Mesenchymal stem cell (in vitro differentiated cells and primary cell): Measurements from ENCODE around the gene HCK.

ENCODE experiments used
- DNase-seq: peaks from one replicate; pipeline ENCODE4 v3.0.0-alpha.2; 2013
- H2AFZ ChIP-seq: one replicate; pipeline ENCODE4 v1.6.1; 2013; ENCODE audit warnings: low read depth, mild to moderate bottlenecking, control low read depth, inconsistent platforms, low read length, moderate library complexity
- H2AK5ac ChIP-seq: 2 replicates; pipeline ENCODE4 v1.6.1; 2013; ENCODE audit warnings: low read length, moderate library complexity, mild to moderate bottlenecking, inconsistent platforms; ENCODE audit not compliant: severe bottlenecking
- H2BK120ac ChIP-seq: one replicate; pipeline ENCODE4 v1.6.1; 2013; ENCODE audit warnings: low read depth, mild to moderate bottlenecking, inconsistent platforms, low read length, moderate library complexity
- H2BK12ac ChIP-seq, 2 experiments: one replicate each; pipeline ENCODE4 v1.6.1; 2013; ENCODE audit warnings: inconsistent platforms in 2 of 2, low read length in 2 of 2, mild to moderate bottlenecking in 2 of 2, moderate library complexity in 2 of 2, control low read depth in 1 of 2
- H2BK15ac ChIP-seq: one replicate; pipeline ENCODE4 v1.6.1; 2013; ENCODE audit warnings: mild to moderate bottlenecking, low read depth, inconsistent platforms; ENCODE audit not compliant: poor library complexity, severe bottlenecking
- H2BK5ac ChIP-seq: 2 replicates; pipeline ENCODE4 v1.6.1; 2013; ENCODE audit warnings: low read depth, mild to moderate bottlenecking, low read length, control low read depth, inconsistent platforms; ENCODE audit not compliant: poor library complexity, severe bottlenecking
- H3K14ac ChIP-seq, 2 experiments: one replicate each; pipeline ENCODE4 v1.6.1; 2013; ENCODE audit warnings: inconsistent platforms in 2 of 2, low read length in 2 of 2, control low read depth in 1 of 2, mild to moderate bottlenecking in 1 of 2, moderate library complexity in 1 of 2
- H3K18ac ChIP-seq, 2 experiments: one replicate each; pipeline ENCODE4 v1.6.1; 2013; ENCODE audit warnings: inconsistent platforms in 2 of 2, low read length in 2 of 2, control low read depth in 1 of 2, low read depth in 1 of 2, mild to moderate bottlenecking in 1 of 2
- H3K23ac ChIP-seq, 2 experiments: one replicate each; pipeline ENCODE4 v1.6.1; 2013; ENCODE audit warnings: inconsistent platforms in 2 of 2, low read length in 2 of 2, mild to moderate bottlenecking in 2 of 2, moderate library complexity in 2 of 2, control low read depth in 1 of 2
- H3K27ac ChIP-seq: 2 replicates; pipeline ENCODE4 v1.5.1; 2013; ENCODE audit warnings: mild to moderate bottlenecking, moderate library complexity, low read length, control low read depth, inconsistent platforms; ENCODE audit not compliant: poor library complexity, severe bottlenecking
- H3K27me3 ChIP-seq, 2 experiments: 2 replicates each; pipeline versions ENCODE4 v1.6.1 to v1.7.0; 2013; ENCODE audit warnings: low read length in 2 of 2, mild to moderate bottlenecking in 2 of 2, moderate library complexity in 2 of 2, control low read depth in 1 of 2, inconsistent platforms in 1 of 2; ENCODE audit not compliant: control insufficient read depth in 1 of 2, insufficient read depth in 1 of 2
- H3K36me3 ChIP-seq, 2 experiments: 2 replicates each; pipeline versions ENCODE4 v1.6.1 to v1.7.0; 2013; ENCODE audit warnings: low read length in 2 of 2, control low read depth in 1 of 2, inconsistent platforms in 1 of 2, low read depth in 1 of 2, mild to moderate bottlenecking in 1 of 2; ENCODE audit not compliant: insufficient read depth in 2 of 2, control insufficient read depth in 1 of 2
- H3K4ac ChIP-seq, 2 experiments: one replicate each; pipeline ENCODE4 v1.6.1; 2013; ENCODE audit warnings: inconsistent platforms in 2 of 2, low read length in 2 of 2, mild to moderate bottlenecking in 2 of 2, moderate library complexity in 2 of 2, control low read depth in 1 of 2, low read depth in 1 of 2
- H3K4me1 ChIP-seq: 2 replicates; pipeline ENCODE4 v1.6.1; 2013; ENCODE audit warnings: low read depth, low read length, control low read depth; ENCODE audit not compliant: control insufficient read depth, insufficient read depth
- H3K4me2 ChIP-seq: 2 replicates; pipeline ENCODE4 v1.6.1; 2013; ENCODE audit warnings: low read length, mild to moderate bottlenecking, inconsistent platforms; ENCODE audit not compliant: poor library complexity, severe bottlenecking
- H3K4me3 ChIP-seq, 2 experiments: 2 replicates each; pipeline versions ENCODE4 v1.5.1 to v1.7.0; 2013; ENCODE audit warnings: low read length in 2 of 2, mild to moderate bottlenecking in 2 of 2, control low read depth in 1 of 2, low read depth in 1 of 2; ENCODE audit not compliant: insufficient read depth in 1 of 2
- H3K79me1 ChIP-seq: replicated peaks from 2 replicates; pipeline ENCODE4 v1.6.1; 2013; ENCODE audit warnings: mild to moderate bottlenecking, control low read depth, low read length, inconsistent platforms; ENCODE audit not compliant: poor library complexity, severe bottlenecking
- H3K9ac ChIP-seq: 2 replicates; pipeline ENCODE4 v1.7.0; 2013; ENCODE audit warnings: mild to moderate bottlenecking, low read length, moderate library complexity
- H3K9me3 ChIP-seq: 2 replicates; pipeline ENCODE4 v1.7.0; 2013; ENCODE audit warnings: mild to moderate bottlenecking, low read length; ENCODE audit not compliant: control insufficient read depth
- H4K8ac ChIP-seq: one replicate; pipeline ENCODE4 v1.6.1; 2013; ENCODE audit warnings: inconsistent platforms, mild to moderate bottlenecking, low read length, moderate library complexity
- H4K91ac ChIP-seq: one replicate; pipeline ENCODE4 v1.6.1; 2013; ENCODE audit warnings: mild to moderate bottlenecking, low read length, inconsistent platforms
- WGBS: methylation state at CpG from one replicate; pipeline ENCODE4 v1.1.7; 2013; ENCODE audit warnings: mixed read lengths; 5-methylcytosine and 5-hydroxymethylcytosine counted together

HCK gene

GRCh38 chr20:32018269-32019155, 33.5 kb upstream of the HCK start:
- Histone ChIP-seq H3K23ac (no peak overlapping the region), H4K8ac (no peak overlapping the region), H4K91ac (no peak overlapping the region), H2BK5ac (no peak overlapping the region), H2AK5ac (no peak overlapping the region), H3K9me3 (no peaks in the 10 kb centered on the region), H3K79me1 (no peaks in the 10 kb centered on the region), H3K27ac (no peak overlapping the region), H3K4me2 (peak overlapping the region; percentile 71), H3K9ac (no peak overlapping the region), H3K27me3 (peaks cover 76 to 81% of the 10 kb centered on the region in 2 experiments), H3K4me3 (peak overlapping the region in 1 of 2 experiments; percentile 18), H2BK12ac (no peak overlapping the region), H3K18ac (no peak overlapping the region), H2BK120ac (no peak overlapping the region), H3K36me3 (no peaks in the 10 kb centered on the region), H3K4ac (no peak overlapping the region), H2AFZ (peak overlapping the region; percentile 8), H3K4me1 (peaks cover 17% of the 10 kb centered on the region), H2BK15ac (no peak overlapping the region), H3K14ac (no peak overlapping the region)
- 3% methylated on average over 41 of the region's 67 CpGs for WGBS
- no peak for DNase-seq

GRCh38 chr20:32019156-32019510, 32.9 kb upstream of the HCK start:
- H4K8ac ChIP-seq, result no peak overlapping the region
- H3K4me3 ChIP-seq, result peak overlapping the region in 1 of 2 experiments; percentile 14
- H3K14ac ChIP-seq, result peak overlapping the region in 1 of 2 experiments; percentile 41
- no peak overlapping the region for H2BK15ac ChIP-seq
- no peaks in the 10 kb centered on the region for H3K9me3 ChIP-seq
- H4K91ac ChIP-seq, result no peak overlapping the region
- no peak overlapping the region for H2BK12ac ChIP-seq
- H3K18ac ChIP-seq, result no peak overlapping the region
- no peak overlapping the region for H3K23ac ChIP-seq
- peaks cover 17% of the 10 kb centered on the region for H3K4me1 ChIP-seq
- peaks cover 79 to 85% of the 10 kb centered on the region in 2 experiments for H3K27me3 ChIP-seq
- DNase-seq, result no peak
- no peak overlapping the region for H3K9ac ChIP-seq
- no peak overlapping the region for H3K4ac ChIP-seq
- no peak overlapping the region for H2AK5ac ChIP-seq
- no peaks in the 10 kb centered on the region for H3K79me1 ChIP-seq
- no peak overlapping the region for H2BK120ac ChIP-seq
- peak overlapping the region; percentile 71 for H3K4me2 ChIP-seq
- no peak overlapping the region for H3K27ac ChIP-seq
- 1% methylated on average over 32 of the region's 42 CpGs for WGBS
- no peaks in the 10 kb centered on the region for H3K36me3 ChIP-seq
- no peak overlapping the region for H2BK5ac ChIP-seq
- no peak overlapping the region for H2AFZ ChIP-seq

- H3K23ac ChIP-seq, result peak overlapping the region in 1 of 2 experiments; percentile 81
- no peak overlapping the region for H3K4me3 ChIP-seq
- no peak overlapping the region for H4K91ac ChIP-seq
- H3K36me3 ChIP-seq, result no peaks in the 10 kb centered on the region
- no peak for DNase-seq
- H3K18ac ChIP-seq, result peak overlapping the region in 1 of 2 experiments; percentile 32
- no peak overlapping the region for H3K27ac ChIP-seq
- no peak overlapping the region for H4K8ac ChIP-seq
- H3K27me3 ChIP-seq, result peaks cover 79 to 86% of the 10 kb centered on the region in 2 experiments
- H3K4ac ChIP-seq, result no peak overlapping the region
- WGBS, result 66% methylated on average over 11 of the region's 11 CpGs
- no peak overlapping the region for H2AK5ac ChIP-seq
- no peak overlapping the region for H2BK12ac ChIP-seq
- no peak overlapping the region for H2BK120ac ChIP-seq
- peaks cover 17% of the 10 kb centered on the region for H3K4me1 ChIP-seq
- no peak overlapping the region for H3K4me2 ChIP-seq
- no peak overlapping the region for H2BK5ac ChIP-seq
- no peak overlapping the region for H3K9ac ChIP-seq
- no peaks in the 10 kb centered on the region for H3K79me1 ChIP-seq
- H2BK15ac ChIP-seq, result no peak overlapping the region
- no peak overlapping the region for H2AFZ ChIP-seq
- H3K14ac ChIP-seq, result no peak overlapping the region
- no peaks in the 10 kb centered on the region for H3K9me3 ChIP-seq
These were observed 32.2 kb upstream of the HCK start for GRCh38 chr20:32019563-32020463.

GRCh38 chr20:32021091-32021490, 31.0 kb upstream of the HCK start:
- no peak overlapping the region for H3K27ac ChIP-seq
- no peak overlapping the region for H3K14ac ChIP-seq
- peaks cover 17% of the 10 kb centered on the region for H3K4me1 ChIP-seq
- H3K9ac ChIP-seq, result no peak overlapping the region
- no peak overlapping the region for H2BK120ac ChIP-seq
- no peaks in the 10 kb centered on the region for H3K79me1 ChIP-seq
- no peak overlapping the region for H2BK15ac ChIP-seq
- H4K8ac ChIP-seq, result no peak overlapping the region
- no peak overlapping the region for H2AFZ ChIP-seq
- no peak overlapping the region for H3K23ac ChIP-seq
- H2BK5ac ChIP-seq, result no peak overlapping the region
- WGBS, result 89% methylated on average over 4 of the region's 4 CpGs
- no peak overlapping the region for H3K4ac ChIP-seq
- no peaks in the 10 kb centered on the region for H3K36me3 ChIP-seq
- H3K4me2 ChIP-seq, result no peak overlapping the region
- no peak for DNase-seq
- no peak overlapping the region for H2BK12ac ChIP-seq
- no peak overlapping the region for H2AK5ac ChIP-seq
- H3K4me3 ChIP-seq, result no peak overlapping the region
- H3K9me3 ChIP-seq, result no peaks in the 10 kb centered on the region
- H4K91ac ChIP-seq, result no peak overlapping the region
- no peak overlapping the region for H3K18ac ChIP-seq
- peaks cover 78 to 83% of the 10 kb centered on the region in 2 experiments for H3K27me3 ChIP-seq
